Nephron progenitor cell (in vitro differentiated cells): ENCODE results near the gene ZNF771.

Experiments
- DNase-seq: peaks from one replicate; pipeline ENCODE4 v3.0.0; 2021
- H3K27ac Mint-ChIP-seq: 2 replicates; pipeline ENCODE4 v1.8.0; 2021; ENCODE audit warnings: mild to moderate bottlenecking, moderate library complexity, mixed read lengths
- H3K27me3 Mint-ChIP-seq: 2 replicates; pipeline ENCODE4 v1.8.0; 2021; ENCODE audit warnings: mild to moderate bottlenecking, low read depth, mixed read lengths; ENCODE audit not compliant: poor library complexity
- H3K36me3 Mint-ChIP-seq: 2 replicates; pipeline ENCODE4 v1.8.0; 2021; ENCODE audit warnings: low read depth, mixed read lengths
- H3K4me1 Mint-ChIP-seq: 2 replicates; pipeline ENCODE4 v1.8.0; 2021; ENCODE audit warnings: mixed read lengths
- H3K4me3 Mint-ChIP-seq: 2 replicates; pipeline ENCODE4 v1.8.0; 2021; ENCODE audit warnings: mild to moderate bottlenecking, moderate library complexity, mixed read lengths
- H3K9me3 Mint-ChIP-seq: 2 replicates; pipeline ENCODE4 v1.8.0; 2021; ENCODE audit warnings: mild to moderate bottlenecking, moderate library complexity, mixed read lengths
- TF ChIP-seq, protein P1 (sequence below): fragments of 200-600 bp; sonication (generic); IDR thresholded peaks from 2 replicates; pipeline ENCODE4 v1.5.0; 2021; ENCODE audit warnings: antibody characterized with exemption

Gene ZNF771

DNA sequence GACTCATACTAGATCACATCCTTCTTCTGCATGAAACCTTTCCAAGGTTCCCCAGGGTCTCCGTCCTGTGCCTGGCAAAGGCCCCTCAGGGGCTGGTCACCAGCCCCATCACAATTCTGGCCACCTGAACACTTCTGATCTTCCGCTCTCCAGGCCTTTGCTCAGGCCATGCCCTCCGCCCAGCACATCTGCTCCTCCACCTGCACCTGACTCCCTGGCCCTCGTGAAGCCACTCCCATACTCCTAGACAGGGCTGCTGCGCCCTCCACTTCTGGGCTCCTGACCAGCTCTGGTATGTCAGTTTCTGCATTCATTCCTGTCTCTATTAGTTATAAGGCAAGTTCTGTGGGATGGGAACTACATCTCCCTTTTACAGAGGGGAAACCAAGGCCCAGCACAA lies 34.7 kb upstream of the ZNF771 start:
- no peak for DNase-seq
- Mint-ChIP-seq H3K4me1 (peaks cover 69% of the 10 kb centered on the region), H3K27me3 (peaks cover 4% of the 10 kb centered on the region), H3K9me3 (no peaks in the 10 kb centered on the region), H3K36me3 (no peaks in the 10 kb centered on the region), H3K27ac (peak overlapping the region; percentile 93), H3K4me3 (peak overlapping the region; percentile 24)
- TF ChIP-seq, protein P1, sequence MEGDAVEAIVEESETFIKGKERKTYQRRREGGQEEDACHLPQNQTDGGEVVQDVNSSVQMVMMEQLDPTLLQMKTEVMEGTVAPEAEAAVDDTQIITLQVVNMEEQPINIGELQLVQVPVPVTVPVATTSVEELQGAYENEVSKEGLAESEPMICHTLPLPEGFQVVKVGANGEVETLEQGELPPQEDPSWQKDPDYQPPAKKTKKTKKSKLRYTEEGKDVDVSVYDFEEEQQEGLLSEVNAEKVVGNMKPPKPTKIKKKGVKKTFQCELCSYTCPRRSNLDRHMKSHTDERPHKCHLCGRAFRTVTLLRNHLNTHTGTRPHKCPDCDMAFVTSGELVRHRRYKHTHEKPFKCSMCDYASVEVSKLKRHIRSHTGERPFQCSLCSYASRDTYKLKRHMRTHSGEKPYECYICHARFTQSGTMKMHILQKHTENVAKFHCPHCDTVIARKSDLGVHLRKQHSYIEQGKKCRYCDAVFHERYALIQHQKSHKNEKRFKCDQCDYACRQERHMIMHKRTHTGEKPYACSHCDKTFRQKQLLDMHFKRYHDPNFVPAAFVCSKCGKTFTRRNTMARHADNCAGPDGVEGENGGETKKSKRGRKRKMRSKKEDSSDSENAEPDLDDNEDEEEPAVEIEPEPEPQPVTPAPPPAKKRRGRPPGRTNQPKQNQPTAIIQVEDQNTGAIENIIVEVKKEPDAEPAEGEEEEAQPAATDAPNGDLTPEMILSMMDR: no peak

DNA sequence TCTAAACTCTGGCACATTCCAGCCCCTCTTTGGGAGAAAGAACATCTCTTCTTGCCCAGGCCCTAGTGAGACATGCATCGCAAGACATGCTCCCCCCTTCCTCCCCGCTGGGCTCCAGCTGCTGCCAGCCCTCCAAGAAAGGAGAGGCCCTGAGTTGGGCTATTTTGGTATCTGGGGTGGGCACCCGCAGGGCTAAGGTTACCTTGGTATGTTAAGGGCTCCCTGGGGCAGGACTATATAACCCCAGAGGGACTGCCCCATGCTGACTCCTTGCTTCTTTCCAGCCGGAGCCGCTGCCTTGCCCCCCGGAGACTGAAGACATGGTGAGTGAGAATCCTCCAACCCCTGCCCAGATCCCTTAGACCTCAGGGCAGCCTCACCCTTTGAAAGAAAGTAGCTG lies 32.9 kb upstream of the ZNF771 start, which contains the start of gene MYL11:
MYL11 (plus strand) TSS at position 265 of the 400 bp plus-strand sequence; CDS start at position 321, 56 bp downstream.
- no peaks in the 10 kb centered on the region for H3K36me3 Mint-ChIP-seq
- no peak for DNase-seq
- TF ChIP-seq, protein P1: no peak
- H3K4me3 Mint-ChIP-seq: peak within 1 kb of the TSS; percentile 28
- no peaks in the 10 kb centered on the region for H3K9me3 Mint-ChIP-seq
- H3K27ac Mint-ChIP-seq: peak within 1 kb of the TSS; percentile 92
- H3K27me3 Mint-ChIP-seq: peaks cover 4% of the 10 kb centered on the region
- H3K4me1 Mint-ChIP-seq: peaks cover 64% of the 10 kb centered on the region

DNA sequence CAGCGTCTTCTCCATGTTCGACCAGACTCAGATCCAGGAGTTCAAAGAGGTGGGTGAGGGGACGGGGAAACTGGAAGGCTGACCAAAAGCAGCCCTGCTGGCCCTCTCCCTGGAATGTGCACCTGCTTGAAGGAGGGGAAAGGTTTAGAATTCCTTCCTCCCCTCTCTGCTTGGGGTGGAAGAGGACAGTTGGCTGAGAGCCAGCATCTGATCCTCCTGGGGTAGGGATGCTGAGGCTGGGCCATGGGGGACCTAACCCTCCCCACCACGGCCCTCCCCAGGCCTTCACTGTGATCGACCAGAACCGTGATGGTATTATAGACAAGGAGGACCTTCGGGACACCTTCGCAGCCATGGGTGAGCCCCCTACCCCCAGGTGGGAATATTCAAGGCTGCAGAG lies 31.5 kb upstream of the ZNF771 start:
- peaks cover 76% of the 10 kb centered on the region for H3K4me1 Mint-ChIP-seq
- H3K27ac Mint-ChIP-seq: no peak overlapping the region
- peaks cover 4% of the 10 kb centered on the region for H3K27me3 Mint-ChIP-seq
- DNase-seq: no peak
- no peaks in the 10 kb centered on the region for H3K9me3 Mint-ChIP-seq
- no peak overlapping the region for H3K4me3 Mint-ChIP-seq
- TF ChIP-seq, protein P1: no peak
- peaks cover 5% of the 10 kb centered on the region for H3K36me3 Mint-ChIP-seq

DNA sequence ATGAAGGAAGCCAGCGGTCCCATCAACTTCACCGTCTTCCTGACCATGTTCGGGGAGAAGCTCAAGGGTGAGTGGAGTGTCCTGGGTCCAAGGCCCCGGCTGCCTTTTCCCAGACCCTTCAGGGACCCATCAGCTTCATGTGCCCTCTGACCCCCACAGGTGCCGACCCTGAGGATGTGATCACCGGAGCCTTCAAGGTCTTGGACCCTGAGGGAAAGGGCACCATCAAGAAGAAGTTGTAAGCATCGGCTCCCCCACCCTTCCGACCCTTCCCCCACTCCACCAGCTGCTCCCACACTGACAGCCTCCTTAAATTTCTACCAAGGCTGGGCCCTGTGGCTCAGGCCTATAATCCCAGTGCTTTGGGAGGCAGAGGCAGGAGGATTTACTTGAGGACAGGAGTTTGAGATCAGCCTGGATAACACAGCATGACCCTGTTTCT lies 30.9 kb upstream of the ZNF771 start:
- H3K4me1 Mint-ChIP-seq: peaks cover 77% of the 10 kb centered on the region
- no peaks in the 10 kb centered on the region for H3K9me3 Mint-ChIP-seq
- peaks cover 5% of the 10 kb centered on the region for H3K36me3 Mint-ChIP-seq
- H3K27ac Mint-ChIP-seq: peak overlapping the region; percentile 100
- no peak for DNase-seq
- TF ChIP-seq, protein P1: no peak
- H3K4me3 Mint-ChIP-seq: no peak overlapping the region
- no peaks in the 10 kb centered on the region for H3K27me3 Mint-ChIP-seq

DNA sequence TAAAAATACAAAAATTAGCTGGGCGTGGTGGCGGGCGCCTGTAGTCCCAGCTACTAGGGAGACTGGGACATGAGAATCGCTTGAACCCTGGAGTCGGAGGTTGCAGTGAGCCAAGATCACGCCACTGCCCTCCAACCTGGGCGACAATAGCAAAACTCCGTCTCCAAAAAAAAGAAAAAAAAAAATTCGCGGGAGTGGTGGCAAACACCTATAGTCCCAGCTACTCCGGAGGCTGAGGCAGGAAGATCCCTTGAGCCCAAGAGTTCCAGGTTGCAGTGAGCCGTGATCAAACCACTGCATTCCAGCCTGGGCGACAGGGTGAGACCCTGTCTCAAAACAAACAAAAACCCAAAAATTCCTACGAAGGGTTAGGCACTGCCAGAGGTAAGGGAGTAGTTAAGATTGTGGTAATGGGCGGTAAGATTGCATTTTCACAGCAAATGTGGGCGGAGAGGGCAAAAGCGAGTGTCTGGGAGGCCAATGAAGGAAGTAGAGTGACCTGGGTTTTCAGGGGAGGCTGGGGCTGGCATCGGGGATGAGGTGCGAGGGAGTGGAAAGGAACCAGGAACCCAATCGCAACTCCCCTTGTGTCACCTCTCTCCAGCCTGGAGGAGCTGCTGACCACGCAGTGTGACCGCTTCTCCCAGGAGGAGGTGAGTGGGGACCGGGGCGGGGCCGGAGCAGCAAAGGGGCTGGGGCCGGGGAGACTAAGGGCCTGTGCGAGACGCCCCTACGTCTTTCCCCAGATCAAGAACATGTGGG lies 30.2 kb upstream of the ZNF771 start:
- Mint-ChIP-seq H3K36me3 (peaks cover 5% of the 10 kb centered on the region), H3K4me3 (peak overlapping the region; percentile 86), H3K27ac (peak overlapping the region; percentile 100), H3K4me1 (peaks cover 76% of the 10 kb centered on the region), H3K27me3 (no peaks in the 10 kb centered on the region), H3K9me3 (no peaks in the 10 kb centered on the region)
- TF ChIP-seq, protein P1: no peak
- no peak for DNase-seq

DNA sequence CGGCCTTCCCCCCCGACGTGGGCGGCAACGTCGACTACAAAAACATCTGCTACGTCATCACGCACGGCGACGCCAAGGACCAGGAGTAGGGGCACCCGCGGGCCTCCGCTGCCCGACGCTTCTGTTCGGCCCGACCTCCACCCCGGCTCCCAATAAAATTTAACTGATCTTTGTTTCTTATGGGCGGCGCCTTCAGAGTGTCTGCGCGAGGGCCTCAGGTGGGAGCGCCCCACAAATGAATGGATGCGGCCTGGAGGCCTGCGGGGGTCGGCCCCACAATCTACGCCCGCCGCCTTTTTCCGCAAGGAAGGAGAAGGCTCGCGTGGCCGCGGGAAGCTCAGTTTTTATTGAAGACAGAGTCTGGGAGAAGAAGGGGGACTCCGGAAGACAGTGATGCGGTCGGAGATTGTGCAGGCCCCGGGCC lies 29.6 kb upstream of the ZNF771 start:
- H3K36me3 Mint-ChIP-seq: peaks cover 5% of the 10 kb centered on the region
- peak; percentile 82 for DNase-seq
- no peaks in the 10 kb centered on the region for H3K27me3 Mint-ChIP-seq
- H3K9me3 Mint-ChIP-seq: no peaks in the 10 kb centered on the region
- TF ChIP-seq, protein P1: no peak
- peaks cover 76% of the 10 kb centered on the region for H3K4me1 Mint-ChIP-seq
- H3K27ac Mint-ChIP-seq: peak overlapping the region; percentile 100
- H3K4me3 Mint-ChIP-seq: peak overlapping the region; percentile 86
